DOHH2 (cell line): ENCODE measurements around the gene TPO.

Experiments used
- EZH2phosphoT487 ChIP-seq: fragments of 200-600 bp; sonication (generic); IDR thresholded peaks from 2 replicates; pipeline ENCODE4 v1.6.1; 2017; ENCODE audit warnings: borderline replicate concordance, mild to moderate bottlenecking, antibody characterized with exemption, low read length, moderate library complexity, mixed read lengths
- TF ChIP-seq, protein P1 (sequence below): fragments of 200-600 bp; sonication (generic); IDR thresholded peaks from one replicate; pipeline ENCODE4 v1.5.1; 2014; ENCODE audit warnings: antibody characterized with exemption, mild to moderate bottlenecking, low read depth, low read length; ENCODE audit not compliant: poor library complexity, severe bottlenecking

DNA sequence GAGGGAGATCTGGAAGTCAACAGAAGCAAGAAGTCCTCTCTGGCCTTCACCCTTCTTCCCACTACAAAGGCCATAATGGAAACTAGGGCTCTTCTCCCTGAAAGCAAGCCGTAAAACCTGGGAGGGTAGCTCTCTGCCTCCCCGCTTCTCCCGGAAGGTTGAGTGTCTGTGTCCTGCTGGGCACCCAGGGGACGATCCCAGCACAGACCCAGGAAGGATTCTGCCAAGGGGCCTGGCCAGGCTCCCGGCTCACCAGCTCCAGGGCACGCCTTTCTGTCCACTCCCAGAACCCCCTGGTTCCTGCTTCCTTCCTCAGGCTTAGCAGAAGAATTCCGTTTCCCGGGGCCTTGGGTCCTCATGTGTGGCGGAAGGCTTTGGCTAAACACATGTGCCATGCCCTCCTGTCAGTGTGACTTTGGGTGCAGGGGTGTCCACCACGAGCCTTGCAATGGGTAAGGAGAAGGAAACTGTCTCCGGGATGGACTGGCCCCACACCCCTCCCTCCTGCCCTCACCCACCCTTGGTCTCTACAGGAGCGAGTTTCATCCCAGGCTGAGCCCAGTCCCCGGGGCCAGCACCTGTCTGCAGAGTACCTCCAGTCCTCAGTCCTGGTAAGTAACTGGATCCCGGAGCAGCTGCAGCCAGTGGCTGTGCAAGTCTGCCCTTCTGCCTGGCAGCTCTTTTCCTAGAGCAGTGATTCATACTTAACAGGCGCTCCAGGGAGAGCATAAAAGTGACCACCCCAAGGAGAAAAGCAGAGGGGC is 135.8 kb downstream of the TPO start:
- TF ChIP-seq, protein P1, sequence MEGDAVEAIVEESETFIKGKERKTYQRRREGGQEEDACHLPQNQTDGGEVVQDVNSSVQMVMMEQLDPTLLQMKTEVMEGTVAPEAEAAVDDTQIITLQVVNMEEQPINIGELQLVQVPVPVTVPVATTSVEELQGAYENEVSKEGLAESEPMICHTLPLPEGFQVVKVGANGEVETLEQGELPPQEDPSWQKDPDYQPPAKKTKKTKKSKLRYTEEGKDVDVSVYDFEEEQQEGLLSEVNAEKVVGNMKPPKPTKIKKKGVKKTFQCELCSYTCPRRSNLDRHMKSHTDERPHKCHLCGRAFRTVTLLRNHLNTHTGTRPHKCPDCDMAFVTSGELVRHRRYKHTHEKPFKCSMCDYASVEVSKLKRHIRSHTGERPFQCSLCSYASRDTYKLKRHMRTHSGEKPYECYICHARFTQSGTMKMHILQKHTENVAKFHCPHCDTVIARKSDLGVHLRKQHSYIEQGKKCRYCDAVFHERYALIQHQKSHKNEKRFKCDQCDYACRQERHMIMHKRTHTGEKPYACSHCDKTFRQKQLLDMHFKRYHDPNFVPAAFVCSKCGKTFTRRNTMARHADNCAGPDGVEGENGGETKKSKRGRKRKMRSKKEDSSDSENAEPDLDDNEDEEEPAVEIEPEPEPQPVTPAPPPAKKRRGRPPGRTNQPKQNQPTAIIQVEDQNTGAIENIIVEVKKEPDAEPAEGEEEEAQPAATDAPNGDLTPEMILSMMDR, result no peak
- no peak for TF ChIP-seq EZH2phosphoT487
